Measurements from ENCODE around the gene KLF5. TPM values are rescaled to one million over a fixed set of nuclear protein-coding genes. Genes with fewer than 3 reads are reported as not detected.

The KLF5 gene
- total RNA-seq, 1 experiment from 2014 or later = 2.3 TPM

GRCh38 chr13:73075954-73076353, 17.1 kb downstream of the KLF5 start:
- peak overlapping the region; percentile 72 for H3K4me3 Mint-ChIP-seq
- peaks cover 53% of the 10 kb centered on the region for H3K4me1 Mint-ChIP-seq
- peak; percentile 10; the same call in 1 of the 2 replicates for ATAC-seq
- H3K27ac Mint-ChIP-seq = peak overlapping the region; percentile 92
- no peaks in the 10 kb centered on the region for H3K36me3 Mint-ChIP-seq
- ChIA-PET CTCF (interaction anchor here (1.2 kb wide), 1 partner anchor 12 kb away, joined by 3 read pairs; no protein-coding TSS in a partner anchor), POLR2A (interaction anchor here (0.6 to 1.3 kb wide), 3 partner anchors 17 to 600 kb away, joined by 3 to 6 read pairs (median 3); partner anchors contain the start of gene KLF5)
- TF ChIP-seq ZNF219 (CRISPR knock-in tag; IDR thresholded peaks at IDR 0.05; ENCODE audit: borderline replicate concordance) (no peak), TEAD1 (CRISPR knock-in tag; IDR thresholded peaks at IDR 0.05) (no peak), SMAD4 (CRISPR knock-in tag; IDR thresholded peaks at IDR 0.05) (no peak), JUN (CRISPR knock-in tag; IDR thresholded peaks at IDR 0.05) (no peak), NR1H2 (CRISPR knock-in tag; IDR thresholded peaks at IDR 0.05) (no peak), ZNF416 (CRISPR knock-in tag; IDR thresholded peaks at IDR 0.05) (no peak), ETV6 (CRISPR knock-in tag; IDR thresholded peaks at IDR 0.05) (no peak), CREB1 (CRISPR knock-in tag; IDR thresholded peaks at IDR 0.05) (no peak), CREM (CRISPR knock-in tag; IDR thresholded peaks at IDR 0.05) (no peak)
- TF ChIP-seq, protein P1, sequence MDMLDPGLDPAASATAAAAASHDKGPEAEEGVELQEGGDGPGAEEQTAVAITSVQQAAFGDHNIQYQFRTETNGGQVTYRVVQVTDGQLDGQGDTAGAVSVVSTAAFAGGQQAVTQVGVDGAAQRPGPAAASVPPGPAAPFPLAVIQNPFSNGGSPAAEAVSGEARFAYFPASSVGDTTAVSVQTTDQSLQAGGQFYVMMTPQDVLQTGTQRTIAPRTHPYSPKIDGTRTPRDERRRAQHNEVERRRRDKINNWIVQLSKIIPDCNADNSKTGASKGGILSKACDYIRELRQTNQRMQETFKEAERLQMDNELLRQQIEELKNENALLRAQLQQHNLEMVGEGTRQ (CRISPR knock-in tag; IDR thresholded peaks at IDR 0.05) = no peak
- TF ChIP-seq, protein P2, sequence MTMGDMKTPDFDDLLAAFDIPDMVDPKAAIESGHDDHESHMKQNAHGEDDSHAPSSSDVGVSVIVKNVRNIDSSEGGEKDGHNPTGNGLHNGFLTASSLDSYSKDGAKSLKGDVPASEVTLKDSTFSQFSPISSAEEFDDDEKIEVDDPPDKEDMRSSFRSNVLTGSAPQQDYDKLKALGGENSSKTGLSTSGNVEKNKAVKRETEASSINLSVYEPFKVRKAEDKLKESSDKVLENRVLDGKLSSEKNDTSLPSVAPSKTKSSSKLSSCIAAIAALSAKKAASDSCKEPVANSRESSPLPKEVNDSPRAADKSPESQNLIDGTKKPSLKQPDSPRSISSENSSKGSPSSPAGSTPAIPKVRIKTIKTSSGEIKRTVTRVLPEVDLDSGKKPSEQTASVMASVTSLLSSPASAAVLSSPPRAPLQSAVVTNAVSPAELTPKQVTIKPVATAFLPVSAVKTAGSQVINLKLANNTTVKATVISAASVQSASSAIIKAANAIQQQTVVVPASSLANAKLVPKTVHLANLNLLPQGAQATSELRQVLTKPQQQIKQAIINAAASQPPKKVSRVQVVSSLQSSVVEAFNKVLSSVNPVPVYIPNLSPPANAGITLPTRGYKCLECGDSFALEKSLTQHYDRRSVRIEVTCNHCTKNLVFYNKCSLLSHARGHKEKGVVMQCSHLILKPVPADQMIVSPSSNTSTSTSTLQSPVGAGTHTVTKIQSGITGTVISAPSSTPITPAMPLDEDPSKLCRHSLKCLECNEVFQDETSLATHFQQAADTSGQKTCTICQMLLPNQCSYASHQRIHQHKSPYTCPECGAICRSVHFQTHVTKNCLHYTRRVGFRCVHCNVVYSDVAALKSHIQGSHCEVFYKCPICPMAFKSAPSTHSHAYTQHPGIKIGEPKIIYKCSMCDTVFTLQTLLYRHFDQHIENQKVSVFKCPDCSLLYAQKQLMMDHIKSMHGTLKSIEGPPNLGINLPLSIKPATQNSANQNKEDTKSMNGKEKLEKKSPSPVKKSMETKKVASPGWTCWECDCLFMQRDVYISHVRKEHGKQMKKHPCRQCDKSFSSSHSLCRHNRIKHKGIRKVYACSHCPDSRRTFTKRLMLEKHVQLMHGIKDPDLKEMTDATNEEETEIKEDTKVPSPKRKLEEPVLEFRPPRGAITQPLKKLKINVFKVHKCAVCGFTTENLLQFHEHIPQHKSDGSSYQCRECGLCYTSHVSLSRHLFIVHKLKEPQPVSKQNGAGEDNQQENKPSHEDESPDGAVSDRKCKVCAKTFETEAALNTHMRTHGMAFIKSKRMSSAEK (CRISPR knock-in tag; IDR thresholded peaks at IDR 0.05; ENCODE audit: borderline replicate concordance) = no peak
- TF ChIP-seq, protein P3, sequence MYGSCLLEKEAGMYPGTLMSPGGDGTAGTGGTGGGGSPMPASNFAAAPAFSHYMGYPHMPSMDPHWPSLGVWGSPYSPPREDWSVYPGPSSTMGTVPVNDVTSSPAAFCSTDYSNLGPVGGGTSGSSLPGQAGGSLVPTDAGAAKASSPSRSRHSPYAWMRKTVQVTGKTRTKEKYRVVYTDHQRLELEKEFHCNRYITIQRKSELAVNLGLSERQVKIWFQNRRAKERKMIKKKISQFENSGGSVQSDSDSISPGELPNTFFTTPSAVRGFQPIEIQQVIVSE (CRISPR knock-in tag; IDR thresholded peaks at IDR 0.05; ENCODE audit: borderline replicate concordance) = no peak
- TF ChIP-seq, protein P4, sequence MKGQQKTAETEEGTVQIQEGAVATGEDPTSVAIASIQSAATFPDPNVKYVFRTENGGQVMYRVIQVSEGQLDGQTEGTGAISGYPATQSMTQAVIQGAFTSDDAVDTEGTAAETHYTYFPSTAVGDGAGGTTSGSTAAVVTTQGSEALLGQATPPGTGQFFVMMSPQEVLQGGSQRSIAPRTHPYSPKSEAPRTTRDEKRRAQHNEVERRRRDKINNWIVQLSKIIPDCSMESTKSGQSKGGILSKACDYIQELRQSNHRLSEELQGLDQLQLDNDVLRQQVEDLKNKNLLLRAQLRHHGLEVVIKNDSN (CRISPR knock-in tag; IDR thresholded peaks at IDR 0.05) = no peak
- H3K27me3 Mint-ChIP-seq (ENCODE audit: low read depth) = peaks cover 13% of the 10 kb centered on the region
- no peak for DNase-seq (ENCODE audit: low spot score)
- H3K9me3 Mint-ChIP-seq = peaks cover 5% of the 10 kb centered on the region

- CTCF ChIA-PET = no interaction called here
- no peaks in the 10 kb centered on the region for H3K36me3 Mint-ChIP-seq
- no peak overlapping the region for H3K27ac Mint-ChIP-seq
- H3K9me3 Mint-ChIP-seq = peaks cover 5% of the 10 kb centered on the region
- DNase-seq (ENCODE audit: low spot score) (no peak), ATAC-seq (no peak)
- H3K4me1 Mint-ChIP-seq = peaks cover 48% of the 10 kb centered on the region
- H3K4me3 Mint-ChIP-seq = no peak overlapping the region
- POLR2A ChIA-PET = no interaction called here
- H3K27me3 Mint-ChIP-seq (ENCODE audit: low read depth) = peaks cover 13% of the 10 kb centered on the region
- no peak for TF ChIP-seq SOX15 (CRISPR knock-in tag; IDR thresholded peaks at IDR 0.05)
- no peak for TF ChIP-seq JUN (CRISPR knock-in tag; IDR thresholded peaks at IDR 0.05)
- TF ChIP-seq ZNF121 (CRISPR knock-in tag; IDR thresholded peaks at IDR 0.05) = no peak
- no peak for TF ChIP-seq NR3C1 (CRISPR knock-in tag; conservative IDR thresholded peaks at IDR 0.05; ENCODE audit: low read depth)
- TF ChIP-seq, protein P5, sequence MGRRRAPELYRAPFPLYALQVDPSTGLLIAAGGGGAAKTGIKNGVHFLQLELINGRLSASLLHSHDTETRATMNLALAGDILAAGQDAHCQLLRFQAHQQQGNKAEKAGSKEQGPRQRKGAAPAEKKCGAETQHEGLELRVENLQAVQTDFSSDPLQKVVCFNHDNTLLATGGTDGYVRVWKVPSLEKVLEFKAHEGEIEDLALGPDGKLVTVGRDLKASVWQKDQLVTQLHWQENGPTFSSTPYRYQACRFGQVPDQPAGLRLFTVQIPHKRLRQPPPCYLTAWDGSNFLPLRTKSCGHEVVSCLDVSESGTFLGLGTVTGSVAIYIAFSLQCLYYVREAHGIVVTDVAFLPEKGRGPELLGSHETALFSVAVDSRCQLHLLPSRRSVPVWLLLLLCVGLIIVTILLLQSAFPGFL (CRISPR knock-in tag; IDR thresholded peaks at IDR 0.05; ENCODE audit: borderline replicate concordance) = no peak
- TF ChIP-seq ARID4B (CRISPR knock-in tag; IDR thresholded peaks at IDR 0.05; ENCODE audit: borderline replicate concordance) = no peak
- TF ChIP-seq GTF2I (CRISPR knock-in tag; conservative IDR thresholded peaks at IDR 0.05) = no peak
- TF ChIP-seq ATF1 (CRISPR knock-in tag; IDR thresholded peaks at IDR 0.05) = no peak
- TF ChIP-seq NR2C2 (CRISPR knock-in tag; IDR thresholded peaks at IDR 0.05) = no peak
- no peak for TF ChIP-seq TEAD4 (CRISPR knock-in tag; IDR thresholded peaks at IDR 0.05)
- TF ChIP-seq FOXK1 (CRISPR knock-in tag; IDR thresholded peaks at IDR 0.05) = no peak
- TF ChIP-seq ZNF396 (CRISPR knock-in tag; IDR thresholded peaks at IDR 0.05; ENCODE audit: borderline replicate concordance) = no peak
- no peak for TF ChIP-seq ZNF416 (CRISPR knock-in tag; IDR thresholded peaks at IDR 0.05)
- TF ChIP-seq TCF7 (CRISPR knock-in tag; IDR thresholded peaks at IDR 0.05; ENCODE audit: low read depth) = no peak
- TF ChIP-seq HMGA2 (CRISPR knock-in tag; IDR thresholded peaks at IDR 0.05) = no peak
These were observed 19.1 kb downstream of the KLF5 start for GRCh38 chr13:73077865-73078264.

Measured in WTC11 (cell line).